ENCODE data around the gene PI4KA. TPM values are rescaled to one million over a fixed set of nuclear protein-coding genes. Genes with fewer than 3 reads are reported as not detected.

The PI4KA gene
- total RNA-seq, 3 donors from 2014 or later (not counting 1 experiment from before 2014, with no cell fraction given): 208 to 233 (median 215) TPM

DNA sequence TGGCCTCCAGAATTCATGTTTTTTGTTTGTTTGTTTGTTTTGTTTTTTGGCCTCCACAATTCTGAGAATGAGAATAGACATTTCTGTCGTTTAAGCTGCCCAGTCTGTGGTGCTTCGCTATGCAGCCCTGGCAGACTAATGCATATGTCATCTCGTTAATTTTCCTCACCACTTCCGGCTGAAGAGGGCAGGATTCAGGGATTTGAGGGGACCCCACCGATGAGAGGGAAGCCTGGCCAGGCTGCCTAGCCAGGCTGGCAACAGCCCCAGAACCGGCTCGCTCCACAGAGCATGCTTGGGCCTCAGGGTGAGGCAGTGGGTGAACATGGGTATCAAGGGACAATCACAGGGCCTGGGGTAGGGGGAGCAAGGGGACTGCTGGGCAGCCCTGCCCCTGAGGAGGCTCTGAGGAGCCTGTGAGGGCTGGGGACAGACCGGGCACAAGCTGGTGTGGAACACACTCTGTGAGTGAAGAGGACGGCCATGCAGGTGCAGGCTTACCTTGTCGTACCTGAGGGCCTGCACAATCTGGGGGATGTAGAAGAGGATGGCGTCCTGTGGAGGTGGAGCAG lies 132.5 kb downstream of the PI4KA start:
- Histone ChIP-seq H3K36me3 (ENCODE audit: control insufficient read depth, insufficient read depth, low read length) (peaks cover 42% of the 10 kb centered on the region), H3K27ac (ENCODE audit: low read length) (no peak overlapping the region), H3K4me1 (ENCODE audit: control insufficient read depth, insufficient read depth, low read length) (no peaks in the 10 kb centered on the region), H3K27me3 (ENCODE audit: control insufficient read depth, insufficient read depth, low read length) (no peaks in the 10 kb centered on the region), H3K9me3 (ENCODE audit: control insufficient read depth, insufficient read depth, low read length) (no peaks in the 10 kb centered on the region), H3K4me3 (ENCODE audit: low read length) (no peak overlapping the region)
- Mint-ChIP-seq H3K36me3 (no peaks in the 10 kb centered on the region), H3K27ac (no peak overlapping the region), H3K27me3 (ENCODE audit: low read depth in 2 of 2) (no peaks in the 10 kb centered on the region), H3K9me3 (no peaks in the 10 kb centered on the region), H3K4me3 (no peak overlapping the region), H3K4me1 (no peaks in the 10 kb centered on the region)
- intact Hi-C loops (cut with micrococcal nuclease): no loop called here
- 94% methylated on average over 11 of the region's 11 CpGs for WGBS (ENCODE audit: insufficient coverage)
- TF ChIP-seq, protein P1, sequence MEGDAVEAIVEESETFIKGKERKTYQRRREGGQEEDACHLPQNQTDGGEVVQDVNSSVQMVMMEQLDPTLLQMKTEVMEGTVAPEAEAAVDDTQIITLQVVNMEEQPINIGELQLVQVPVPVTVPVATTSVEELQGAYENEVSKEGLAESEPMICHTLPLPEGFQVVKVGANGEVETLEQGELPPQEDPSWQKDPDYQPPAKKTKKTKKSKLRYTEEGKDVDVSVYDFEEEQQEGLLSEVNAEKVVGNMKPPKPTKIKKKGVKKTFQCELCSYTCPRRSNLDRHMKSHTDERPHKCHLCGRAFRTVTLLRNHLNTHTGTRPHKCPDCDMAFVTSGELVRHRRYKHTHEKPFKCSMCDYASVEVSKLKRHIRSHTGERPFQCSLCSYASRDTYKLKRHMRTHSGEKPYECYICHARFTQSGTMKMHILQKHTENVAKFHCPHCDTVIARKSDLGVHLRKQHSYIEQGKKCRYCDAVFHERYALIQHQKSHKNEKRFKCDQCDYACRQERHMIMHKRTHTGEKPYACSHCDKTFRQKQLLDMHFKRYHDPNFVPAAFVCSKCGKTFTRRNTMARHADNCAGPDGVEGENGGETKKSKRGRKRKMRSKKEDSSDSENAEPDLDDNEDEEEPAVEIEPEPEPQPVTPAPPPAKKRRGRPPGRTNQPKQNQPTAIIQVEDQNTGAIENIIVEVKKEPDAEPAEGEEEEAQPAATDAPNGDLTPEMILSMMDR (IDR thresholded peaks at IDR 0.05): no peak
- ATAC-seq (no peak), DNase-seq (no peak)

DNA sequence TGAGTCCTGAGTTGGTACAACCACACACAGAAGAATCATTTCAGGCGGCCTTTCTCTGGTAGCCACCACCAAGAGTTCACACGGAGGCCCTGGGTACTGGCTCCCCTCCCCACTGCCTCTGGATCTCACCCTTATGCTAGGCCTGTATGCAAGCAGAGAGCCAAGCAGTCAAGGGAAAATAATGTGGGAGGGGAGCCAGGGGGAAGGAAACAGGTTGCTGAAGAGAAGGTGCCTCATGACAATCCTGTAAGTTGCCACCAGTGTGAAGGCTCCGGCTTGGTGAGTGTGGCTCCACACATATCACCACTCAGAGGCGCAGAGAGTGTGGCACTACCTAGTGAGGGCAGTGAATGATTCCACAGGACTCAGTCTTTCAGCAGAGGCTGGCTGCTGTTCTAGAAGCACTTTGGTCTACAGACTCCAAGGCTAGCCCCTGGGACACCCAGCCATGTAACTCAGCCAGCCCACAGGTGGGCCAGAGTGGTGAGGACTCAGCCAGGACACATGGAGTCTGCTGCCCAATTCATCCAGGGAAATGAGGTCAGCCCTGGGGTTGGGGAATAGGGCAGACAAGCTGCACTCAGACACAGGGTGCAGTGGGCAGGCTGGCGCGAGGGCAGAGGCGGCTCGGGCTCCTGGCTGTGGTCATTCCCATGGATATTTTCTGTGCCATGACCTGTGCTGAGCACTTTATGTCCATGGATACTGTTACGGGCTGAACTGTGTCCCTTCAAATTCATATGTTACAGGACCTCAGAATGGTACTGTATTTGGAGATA lies 133.7 kb downstream of the PI4KA start:
- Histone ChIP-seq H3K4me1 (ENCODE audit: control insufficient read depth, insufficient read depth, low read length) (no peaks in the 10 kb centered on the region), H3K27ac (ENCODE audit: low read length) (no peak overlapping the region), H3K9me3 (ENCODE audit: control insufficient read depth, insufficient read depth, low read length) (no peaks in the 10 kb centered on the region), H3K4me3 (ENCODE audit: low read length) (no peak overlapping the region), H3K36me3 (ENCODE audit: control insufficient read depth, insufficient read depth, low read length) (peaks cover 44% of the 10 kb centered on the region), H3K27me3 (ENCODE audit: control insufficient read depth, insufficient read depth, low read length) (no peaks in the 10 kb centered on the region)
- DNase-seq (no peak), ATAC-seq (no peak)
- no peaks in the 10 kb centered on the region for H3K36me3 Mint-ChIP-seq
- 87% methylated on average over 9 of the region's 9 CpGs for WGBS (ENCODE audit: insufficient coverage)
- no peaks in the 10 kb centered on the region for H3K9me3 Mint-ChIP-seq
- peak overlapping the region in 1 of 2 donors; percentile 32 for H3K27ac Mint-ChIP-seq
- no peaks in the 10 kb centered on the region for H3K4me1 Mint-ChIP-seq
- TF ChIP-seq, protein P1 (IDR thresholded peaks at IDR 0.05): no peak
- no peaks in the 10 kb centered on the region for H3K27me3 Mint-ChIP-seq (ENCODE audit: low read depth in 2 of 2)
- H3K4me3 Mint-ChIP-seq: no peak overlapping the region
- intact Hi-C loops (cut with micrococcal nuclease): no loop called here

DNA sequence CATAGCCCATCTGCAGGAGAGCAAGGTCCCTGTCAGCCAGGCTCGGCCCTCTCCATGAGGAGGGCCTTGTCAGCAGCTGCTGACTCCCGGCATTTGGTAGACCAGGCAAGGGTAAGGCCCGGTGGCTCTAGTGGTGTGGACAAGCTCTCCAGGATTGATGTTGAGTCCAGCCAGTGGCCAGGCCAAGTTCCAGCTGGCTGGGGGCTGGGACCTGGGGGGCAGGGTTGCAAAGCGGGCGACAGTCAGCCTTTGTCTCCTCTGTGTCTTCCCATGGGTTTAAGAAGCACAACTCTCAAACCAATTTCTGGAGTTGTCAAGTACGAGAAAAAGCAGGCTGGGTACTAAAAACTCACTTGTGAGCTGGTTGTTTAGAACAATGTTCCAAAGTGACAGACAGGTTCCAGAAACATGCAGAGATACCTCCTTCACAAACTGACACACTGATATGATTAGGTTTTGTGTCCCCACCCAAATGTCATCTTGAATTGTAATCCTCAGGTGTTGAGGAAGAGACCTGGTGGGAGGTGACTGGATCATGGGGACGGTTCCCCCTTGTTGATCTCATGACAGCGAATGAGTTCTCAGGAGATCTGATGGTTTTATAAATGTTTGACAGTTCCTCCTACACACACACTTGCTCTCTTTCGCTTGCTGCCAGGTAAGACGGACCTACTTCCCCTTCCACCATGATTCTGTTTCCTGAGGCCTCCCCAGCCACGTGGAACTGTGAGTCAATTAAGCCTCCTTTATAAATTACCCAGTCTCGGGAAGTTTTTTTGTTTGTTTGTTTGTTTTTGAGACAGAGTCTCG lies 137.0 kb downstream of the PI4KA start:
- Mint-ChIP-seq H3K27me3 (ENCODE audit: low read depth in 2 of 2) (no peaks in the 10 kb centered on the region), H3K4me1 (no peaks in the 10 kb centered on the region), H3K9me3 (no peaks in the 10 kb centered on the region), H3K4me3 (no peak overlapping the region), H3K36me3 (no peaks in the 10 kb centered on the region), H3K27ac (no peak overlapping the region)
- H3K27ac ChIP-seq (ENCODE audit: low read length): no peak overlapping the region
- WGBS (ENCODE audit: insufficient coverage): 90% methylated on average over 10 of the region's 13 CpGs
- no peak overlapping the region for H3K4me3 ChIP-seq (ENCODE audit: low read length)
- TF ChIP-seq, protein P1 (IDR thresholded peaks at IDR 0.05): no peak
- ATAC-seq: no peak
- no peaks in the 10 kb centered on the region for H3K9me3 ChIP-seq (ENCODE audit: control insufficient read depth, insufficient read depth, low read length)
- no peaks in the 10 kb centered on the region for H3K27me3 ChIP-seq (ENCODE audit: control insufficient read depth, insufficient read depth, low read length)
- no peaks in the 10 kb centered on the region for H3K4me1 ChIP-seq (ENCODE audit: control insufficient read depth, insufficient read depth, low read length)
- no peak for DNase-seq
- intact Hi-C loops (cut with micrococcal nuclease): no loop called here
- peaks cover 21% of the 10 kb centered on the region for H3K36me3 ChIP-seq (ENCODE audit: control insufficient read depth, insufficient read depth, low read length)

Data from natural killer cell (primary cell).